HepG2 (cell line): Measurements from ENCODE around the gene TPM3. TPM values are rescaled to one million over a fixed set of nuclear protein-coding genes. Genes with fewer than 3 reads are reported as not detected.

Experiments used
- ATAC-seq: fragments of 200-7000 bp; cut with Tn5 transposase; 3 replicates; pipeline ENCODE4 v1.9.1; 2020; ENCODE audit warnings: mild to moderate bottlenecking, moderate library complexity
- BruUV-seq: library from RNA; stranded (reverse); fragments of 400-500 nt; replicated peaks from 2 replicates; lab custom pipeline; 2021; lab: Mats Ljungman, UMichigan
- CTCF ChIA-PET: fragments of 300-600 bp; formaldehyde crosslinking; extraction: SDS; loops from one replicate; lab custom pipeline; 2021; ENCODE audit warnings: low total read pairs, inconsistent platforms, low intra/inter-chr PET ratio; lab: Yijun Ruan, JAX
- POLR2A ChIA-PET: fragments of 350-600 bp; sonication (Branson Sonifier 250); formaldehyde crosslinking; loops from one replicate; lab custom pipeline; 2020; ENCODE audit warnings: antibody characterized with exemption, inconsistent platforms; lab: Yijun Ruan, JAX
- DNase-seq: peaks from one replicate; pipeline ENCODE4 v3.0.0-alpha.2; 2015; ENCODE audit warnings: low spot score
- FAIRE-seq: peaks from 3 replicates; lab custom pipeline; 2011; peaks lifted over from hg19 to GRCh38; lab: Jason Lieb, UNC
- H2AFZ ChIP-seq: one replicate; pipeline ENCODE4 v1.6.1; 2011; ENCODE audit warnings: low read length, inconsistent platforms
- H3K27ac ChIP-seq: fragments of 300-600 bp; 3 replicates; pipeline ENCODE4 v1.8.0; 2011; ENCODE audit warnings: mixed run types, mild to moderate bottlenecking, mixed read lengths, low read length, inconsistent platforms; ENCODE audit not compliant: insufficient read depth; ENCODE audit errors: extremely low read length
- H3K27me3 ChIP-seq, 2 experiments: fragments of 200-600 bp in 1 of 2; 2 replicates in 1 of 2; 3 replicates in 1 of 2; pipeline versions ENCODE4 v1.6.0 to v1.8.0; 2011; ENCODE audit warnings: low read length in 2 of 2, mild to moderate bottlenecking in 2 of 2, moderate library complexity in 2 of 2, inconsistent platforms in 1 of 2; ENCODE audit not compliant: insufficient read depth in 2 of 2, control insufficient read depth in 1 of 2
- H3K36me3 ChIP-seq, 2 experiments: fragments of 200-600 bp in 1 of 2; replicated peaks in 1 of 2; 2 replicates in 1 of 2; 3 replicates in 1 of 2; pipeline versions ENCODE4 v1.5.1 to v1.8.0; 2011; ENCODE audit warnings: low read length in 2 of 2, inconsistent platforms in 1 of 2; ENCODE audit not compliant: insufficient read depth in 2 of 2, control insufficient read depth in 1 of 2
- H3K4me1 ChIP-seq: 2 replicates; pipeline ENCODE4 v1.5.1; 2012; ENCODE audit warnings: low read length, inconsistent platforms; ENCODE audit not compliant: insufficient read depth
- H3K4me2 ChIP-seq: 2 replicates; pipeline ENCODE4 v1.6.0; 2011; ENCODE audit warnings: low read depth, low read length, inconsistent platforms
- H3K4me3 ChIP-seq, 3 experiments: fragments of 200-600 bp in 1 of 3; sonication (generic), shearing (Covaris generic) in 1 of 3; replicated peaks in 1 of 3; 2 replicates each; pipeline ENCODE4 v1.5.1; 2011 to 2016; ENCODE audit warnings: low read length in 3 of 3, inconsistent platforms in 2 of 3, low read depth in 2 of 3, mild to moderate bottlenecking in 2 of 3, control low read depth in 1 of 3, mixed read lengths in 1 of 3; ENCODE audit not compliant: insufficient read depth in 1 of 3
- H3K79me2 ChIP-seq: one replicate; pipeline ENCODE4 v1.6.1; 2011; ENCODE audit warnings: low read length, inconsistent platforms; ENCODE audit not compliant: insufficient read depth
- H3K9ac ChIP-seq: 2 replicates; pipeline ENCODE4 v1.6.0; 2011; ENCODE audit warnings: mild to moderate bottlenecking, low read depth, low read length, inconsistent platforms; ENCODE audit not compliant: insufficient read depth
- H3K9me3 ChIP-seq: 2 replicates; pipeline ENCODE4 v1.5.1; 2012; ENCODE audit warnings: mild to moderate bottlenecking, low read length
- H4K20me1 ChIP-seq: 2 replicates; pipeline ENCODE4 v1.6.0; 2011; ENCODE audit warnings: inconsistent platforms, mild to moderate bottlenecking, low read length, moderate library complexity; ENCODE audit not compliant: insufficient read depth
- BHLHE40 ChIP-seq: IDR thresholded peaks from 2 replicates; pipeline ENCODE4 v1.6.1; 2011; ENCODE audit warnings: low read length, improper control_type of control experiment
- IRX3 ChIP-seq: sonication (generic); formaldehyde crosslinking; IDR thresholded peaks from 2 replicates; pipeline ENCODE4 v1.8.1; 2023; ENCODE audit warnings: mild to moderate bottlenecking, low read depth, missing genetic modification reagents, borderline replicate concordance
- NFE2L2 ChIP-seq: fragments of 150-350 bp; IDR thresholded peaks from 2 replicates; pipeline ENCODE4 v1.6.1; 2014; ENCODE audit warnings: low read length
- SOX5 ChIP-seq: IDR thresholded peaks from 2 replicates; pipeline ENCODE4 v1.6.1; 2016; ENCODE audit warnings: borderline replicate concordance
- THYN1 ChIP-seq: sonication (generic); formaldehyde crosslinking; IDR thresholded peaks from 2 replicates; pipeline ENCODE4 v1.8.1; 2023; ENCODE audit warnings: low read depth, mild to moderate bottlenecking, moderate library complexity, missing genetic modification reagents, borderline replicate concordance
- ZNF564 ChIP-seq: sonication (generic); formaldehyde crosslinking; IDR thresholded peaks from 2 replicates; pipeline ENCODE4 v1.8.1; 2023; ENCODE audit warnings: mild to moderate bottlenecking, missing genetic modification reagents
- ZNF768 ChIP-seq: sonication (generic); formaldehyde crosslinking; IDR thresholded peaks from 2 replicates; pipeline ENCODE4 v1.4.0; 2020; ENCODE audit warnings: missing genetic modification reagents
- ZNF773 ChIP-seq: sonication (generic); formaldehyde crosslinking; IDR thresholded peaks from 2 replicates; pipeline ENCODE4 v1.4.0; 2020; ENCODE audit warnings: missing genetic modification reagents, borderline replicate concordance
- ZSCAN25 ChIP-seq: sonication (generic); formaldehyde crosslinking; IDR thresholded peaks from 2 replicates; pipeline ENCODE4 v1.8.0; 2022; ENCODE audit warnings: mild to moderate bottlenecking, missing genetic modification reagents
- WGBS: methylation state at CpG from one replicate; pipeline ENCODE4 v1.1.6; 2017; ENCODE audit warnings: low lambda C conversion rate; 5-methylcytosine and 5-hydroxymethylcytosine counted together
- in situ Hi-C: cut with HindIII; loops from 2 replicates; pipeline ENCODE4 v1.10.0; 2017; ENCODE audit warnings: low pct_unique_long_range_greater_than_20kb; ENCODE audit not compliant: extremely low pct_ligation_motif_present
- intact Hi-C: fragments of 100-400 bp; cut with micrococcal nuclease; formaldehyde crosslinking; loops from one replicate; pipeline ENCODE4 v1.10.0; 2022; ENCODE audit not compliant: unreplicated experiment
- polyA plus RNA-seq, 8 experiments: library from polyadenylated mRNA; depleted of rRNA in 3 of 8; stranded (reverse) in 7 of 8; unstranded in 1 of 8; fragments of >200 nt; fragmentation: Illumina TruSeq in 4 of 8; extraction: Trizol in 4 of 8; gene quantifications; 2 replicates each; pipeline versions ENCODE4 v1.2.1 to v1.2.3, GENCODE V29; 2011 to 2016; ENCODE audit warnings: low read depth in 4 of 8, missing spikeins in 1 of 8, mixed read lengths in 1 of 8; ENCODE audit not compliant: insufficient read depth in 1 of 8
- total RNA-seq, 5 experiments: library from RNA; depleted of rRNA; stranded (reverse); fragments of >200 nt; fragmentation: Illumina TruSeq; extraction: Trizol; gene quantifications; 2 replicates each; pipeline ENCODE4 v1.2.3, GENCODE V29; 2016; ENCODE audit warnings: low read depth in 1 of 5
- TF ChIP-seq, protein P1 (sequence below): fragments of 450-650 bp; IDR thresholded peaks from 2 replicates; pipeline ENCODE4 v1.6.1; 2017
- TF ChIP-seq, protein P2 (sequence below): sonication (generic); formaldehyde crosslinking; conservative IDR thresholded peaks from 2 replicates; pipeline ENCODE4 v1.4.0; 2020; ENCODE audit warnings: missing genetic modification reagents

The TPM3 gene
- total and polyA plus RNA-seq, 2 of the 13 experiments (the other 11 are each of a cell fraction or from before 2014, with no cell fraction given): 160 to 307 TPM

DNA sequence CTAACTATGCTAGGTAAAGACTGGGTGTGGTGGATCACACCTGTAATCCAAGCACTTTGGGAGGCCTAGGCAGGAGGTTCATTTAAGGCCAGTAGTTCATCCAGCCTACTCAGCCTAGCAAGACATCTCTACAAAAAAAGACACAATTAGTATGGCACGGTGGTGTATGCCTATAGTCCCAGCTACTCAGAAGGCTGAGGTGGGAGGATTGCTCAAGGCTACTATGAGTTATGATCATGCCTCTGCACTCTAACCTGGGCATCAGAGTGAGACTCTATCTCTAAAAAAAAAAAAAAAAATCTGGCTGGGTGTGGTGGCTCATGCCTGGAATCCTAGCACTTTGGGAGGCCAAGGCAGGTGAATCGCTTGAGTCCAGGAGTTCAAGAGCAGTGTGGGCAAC is 58.6 kb downstream of the TPM3 start:
- Histone ChIP-seq H3K79me2 (no peaks in the 10 kb centered on the region), H3K9me3 (no peaks in the 10 kb centered on the region), H2AFZ (no peak overlapping the region), H3K36me3 (no peaks in the 10 kb centered on the region), H4K20me1 (no peaks in the 10 kb centered on the region), H3K27ac (no peak overlapping the region), H3K4me3 (no peak overlapping the region), H3K4me2 (no peak overlapping the region), H3K4me1 (no peaks in the 10 kb centered on the region), H3K9ac (no peak overlapping the region), H3K27me3 (no peaks in the 10 kb centered on the region)
- POLR2A ChIA-PET: no interaction called here
- WGBS: 57% methylated on average over 2 of the region's 2 CpGs
- in situ Hi-C loops: no loop called here
- DNase-seq: no peak
- intact Hi-C loops: no loop called here
- BruUV-seq: no TSS peak
- CTCF ChIA-PET: no interaction called here
- ATAC-seq: no peak
- no peak for FAIRE-seq
- TF ChIP-seq ZNF564 (no peak), NFE2L2 (no peak), ZNF773 (no peak), SOX5 (CRISPR knock-in tag) (no peak), IRX3 (CRISPR knock-in tag) (no peak)
- TF ChIP-seq, protein P1, sequence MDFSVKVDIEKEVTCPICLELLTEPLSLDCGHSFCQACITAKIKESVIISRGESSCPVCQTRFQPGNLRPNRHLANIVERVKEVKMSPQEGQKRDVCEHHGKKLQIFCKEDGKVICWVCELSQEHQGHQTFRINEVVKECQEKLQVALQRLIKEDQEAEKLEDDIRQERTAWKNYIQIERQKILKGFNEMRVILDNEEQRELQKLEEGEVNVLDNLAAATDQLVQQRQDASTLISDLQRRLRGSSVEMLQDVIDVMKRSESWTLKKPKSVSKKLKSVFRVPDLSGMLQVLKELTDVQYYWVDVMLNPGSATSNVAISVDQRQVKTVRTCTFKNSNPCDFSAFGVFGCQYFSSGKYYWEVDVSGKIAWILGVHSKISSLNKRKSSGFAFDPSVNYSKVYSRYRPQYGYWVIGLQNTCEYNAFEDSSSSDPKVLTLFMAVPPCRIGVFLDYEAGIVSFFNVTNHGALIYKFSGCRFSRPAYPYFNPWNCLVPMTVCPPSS: no peak

DNA sequence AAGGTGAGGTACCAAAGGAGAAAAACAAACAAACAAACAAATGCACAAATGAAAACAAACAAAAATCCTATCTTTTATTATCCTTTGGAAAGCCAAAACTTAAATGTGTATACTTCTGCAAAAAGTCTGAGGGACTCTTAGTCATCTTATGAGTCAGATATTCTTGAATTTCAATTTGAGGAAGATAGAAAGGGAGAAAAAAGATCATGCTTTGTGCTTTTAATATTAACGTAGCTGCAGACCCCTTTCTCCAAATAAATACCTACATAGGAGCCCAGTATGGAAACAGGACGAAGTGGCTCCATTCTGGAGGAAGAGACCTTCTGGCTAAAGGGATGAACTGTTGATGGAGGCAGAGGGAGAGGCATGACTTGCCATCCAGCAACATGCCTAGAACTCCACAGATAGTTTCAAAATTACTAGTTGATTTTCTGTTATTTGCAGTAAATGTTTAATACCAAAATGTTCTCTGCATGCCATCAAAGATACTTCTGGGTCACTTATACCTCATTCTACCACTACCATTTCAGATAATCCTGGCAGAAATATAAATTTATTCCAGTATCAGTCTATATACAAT is 62.4 kb downstream of the TPM3 start:
- no peaks in the 10 kb centered on the region for H4K20me1 ChIP-seq
- no peak overlapping the region for H2AFZ ChIP-seq
- H3K27me3 ChIP-seq: no peaks in the 10 kb centered on the region
- in situ Hi-C loops: no loop called here
- no peaks in the 10 kb centered on the region for H3K79me2 ChIP-seq
- H3K4me2 ChIP-seq: no peak overlapping the region
- H3K9me3 ChIP-seq: no peaks in the 10 kb centered on the region
- CTCF ChIA-PET: no interaction called here
- POLR2A ChIA-PET: no interaction called here
- BruUV-seq: no TSS peak
- ATAC-seq (no peak), DNase-seq (no peak), FAIRE-seq (no peak)
- H3K9ac ChIP-seq: no peak overlapping the region
- no peak overlapping the region for H3K27ac ChIP-seq
- intact Hi-C loops: no loop called here
- no peaks in the 10 kb centered on the region for H3K36me3 ChIP-seq
- H3K4me3 ChIP-seq: no peak overlapping the region
- WGBS: 0% methylated on average over 2 of the region's 2 CpGs
- H3K4me1 ChIP-seq: no peaks in the 10 kb centered on the region
- TF ChIP-seq THYN1 (CRISPR knock-in tag) (no peak), BHLHE40 (no peak), ZNF768 (no peak), SOX5 (CRISPR knock-in tag) (no peak), ZSCAN25 (CRISPR knock-in tag) (no peak)
- TF ChIP-seq, protein P2, sequence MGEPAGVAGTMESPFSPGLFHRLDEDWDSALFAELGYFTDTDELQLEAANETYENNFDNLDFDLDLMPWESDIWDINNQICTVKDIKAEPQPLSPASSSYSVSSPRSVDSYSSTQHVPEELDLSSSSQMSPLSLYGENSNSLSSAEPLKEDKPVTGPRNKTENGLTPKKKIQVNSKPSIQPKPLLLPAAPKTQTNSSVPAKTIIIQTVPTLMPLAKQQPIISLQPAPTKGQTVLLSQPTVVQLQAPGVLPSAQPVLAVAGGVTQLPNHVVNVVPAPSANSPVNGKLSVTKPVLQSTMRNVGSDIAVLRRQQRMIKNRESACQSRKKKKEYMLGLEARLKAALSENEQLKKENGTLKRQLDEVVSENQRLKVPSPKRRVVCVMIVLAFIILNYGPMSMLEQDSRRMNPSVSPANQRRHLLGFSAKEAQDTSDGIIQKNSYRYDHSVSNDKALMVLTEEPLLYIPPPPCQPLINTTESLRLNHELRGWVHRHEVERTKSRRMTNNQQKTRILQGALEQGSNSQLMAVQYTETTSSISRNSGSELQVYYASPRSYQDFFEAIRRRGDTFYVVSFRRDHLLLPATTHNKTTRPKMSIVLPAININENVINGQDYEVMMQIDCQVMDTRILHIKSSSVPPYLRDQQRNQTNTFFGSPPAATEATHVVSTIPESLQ: no peak
